ENCODE results near the gene CASZ1.

DNA sequence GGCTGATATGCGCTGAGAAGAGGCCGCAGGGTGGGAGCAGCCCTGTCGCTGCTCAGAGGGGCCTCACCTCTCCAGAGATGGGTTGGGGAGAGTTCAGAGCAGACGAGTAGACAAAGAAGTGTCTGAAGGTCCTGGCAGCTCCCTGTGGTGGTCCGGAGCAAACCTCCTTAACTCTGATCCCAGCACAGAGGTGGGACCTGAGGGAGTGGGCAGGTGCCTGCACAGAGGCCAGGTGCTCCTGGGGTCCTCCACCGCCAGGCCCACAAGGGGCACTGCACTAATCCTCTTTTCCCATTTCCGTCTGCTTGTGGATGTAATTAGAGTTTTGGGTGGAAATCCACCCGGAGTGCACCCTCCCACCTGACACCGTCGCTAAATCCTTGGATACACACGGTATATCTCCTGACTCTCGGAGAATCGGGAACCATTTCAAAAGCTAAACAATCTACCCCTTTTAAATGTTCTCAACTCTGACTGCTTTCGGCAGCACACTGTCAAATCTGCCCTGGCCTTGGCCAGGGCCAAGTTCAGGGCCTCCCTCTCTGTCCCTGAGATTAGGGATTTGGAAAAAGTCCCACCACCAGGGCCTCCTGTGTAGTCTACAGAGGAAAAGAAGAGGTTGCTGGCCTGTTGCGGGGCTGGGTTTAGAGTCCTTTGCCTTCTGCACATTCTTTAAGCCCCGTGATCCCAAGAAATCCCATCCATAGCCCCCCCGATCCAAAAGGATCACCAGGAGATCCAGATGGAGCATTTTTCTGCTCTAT lies 22.4 kb downstream of the CASZ1 start:
- TF ChIP-seq, protein P1, sequence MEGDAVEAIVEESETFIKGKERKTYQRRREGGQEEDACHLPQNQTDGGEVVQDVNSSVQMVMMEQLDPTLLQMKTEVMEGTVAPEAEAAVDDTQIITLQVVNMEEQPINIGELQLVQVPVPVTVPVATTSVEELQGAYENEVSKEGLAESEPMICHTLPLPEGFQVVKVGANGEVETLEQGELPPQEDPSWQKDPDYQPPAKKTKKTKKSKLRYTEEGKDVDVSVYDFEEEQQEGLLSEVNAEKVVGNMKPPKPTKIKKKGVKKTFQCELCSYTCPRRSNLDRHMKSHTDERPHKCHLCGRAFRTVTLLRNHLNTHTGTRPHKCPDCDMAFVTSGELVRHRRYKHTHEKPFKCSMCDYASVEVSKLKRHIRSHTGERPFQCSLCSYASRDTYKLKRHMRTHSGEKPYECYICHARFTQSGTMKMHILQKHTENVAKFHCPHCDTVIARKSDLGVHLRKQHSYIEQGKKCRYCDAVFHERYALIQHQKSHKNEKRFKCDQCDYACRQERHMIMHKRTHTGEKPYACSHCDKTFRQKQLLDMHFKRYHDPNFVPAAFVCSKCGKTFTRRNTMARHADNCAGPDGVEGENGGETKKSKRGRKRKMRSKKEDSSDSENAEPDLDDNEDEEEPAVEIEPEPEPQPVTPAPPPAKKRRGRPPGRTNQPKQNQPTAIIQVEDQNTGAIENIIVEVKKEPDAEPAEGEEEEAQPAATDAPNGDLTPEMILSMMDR (conservative IDR thresholded peaks at IDR 0.05): no peak
- no peak for TF ChIP-seq EZH2 (IDR thresholded peaks at IDR 0.05; ENCODE audit: low read depth)

Data from PC-9 (cell line).